NCI-H146 treated with DMSO at 0.1 percent for 48 hours (cell line): ENCODE results near the gene NOG.

ENCODE experiments used
- DNase-seq: peaks from one replicate; lab custom pipeline; 2025; ENCODE audit not compliant: unreplicated experiment; lab: John Stamatoyannopoulos, UW

Gene NOG

GRCh38 chr17:56635641-56636040, 42.1 kb downstream of the NOG start:
- DNase-seq: no peak

- DNase-seq: no peak
Observed at GRCh38 chr17:56636265-56636664, 42.8 kb downstream of the NOG start.

- no peak for DNase-seq
Observed at GRCh38 chr17:56637254-56637653, 43.8 kb downstream of the NOG start.

GRCh38 chr17:56638591-56639051, 45.1 kb downstream of the NOG start:
- DNase-seq: no peak

- no peak for DNase-seq
Observed at GRCh38 chr17:56639517-56639916, 46.0 kb downstream of the NOG start.

- no peak for DNase-seq
Observed at GRCh38 chr17:56640116-56640515, 46.6 kb downstream of the NOG start.

- DNase-seq: no peak
Observed at GRCh38 chr17:56641373-56641772, 47.9 kb downstream of the NOG start.

- DNase-seq: no peak
Observed at GRCh38 chr17:56641894-56642293, 48.4 kb downstream of the NOG start.

GRCh38 chr17:56642424-56642823, 48.9 kb downstream of the NOG start:
- no peak for DNase-seq
